GM18502 (cell line): ENCODE data around the gene SMIM15.
"Not testable (repeated sequence)": the region's sequence is repeated elsewhere in the genome, so short reads cannot be mapped to it uniquely, and the experiment has no call there.

Source experiments
- ATAC-seq: cut with Tn5 transposase; IDR thresholded peaks from one replicate; pipeline ENCODE4 v1.9.1; 2021; ENCODE audit warnings: mild to moderate bottlenecking; ENCODE audit not compliant: unreplicated experiment, poor library complexity

SMIM15 gene, protein sequence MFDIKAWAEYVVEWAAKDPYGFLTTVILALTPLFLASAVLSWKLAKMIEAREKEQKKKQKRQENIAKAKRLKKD

DNA sequence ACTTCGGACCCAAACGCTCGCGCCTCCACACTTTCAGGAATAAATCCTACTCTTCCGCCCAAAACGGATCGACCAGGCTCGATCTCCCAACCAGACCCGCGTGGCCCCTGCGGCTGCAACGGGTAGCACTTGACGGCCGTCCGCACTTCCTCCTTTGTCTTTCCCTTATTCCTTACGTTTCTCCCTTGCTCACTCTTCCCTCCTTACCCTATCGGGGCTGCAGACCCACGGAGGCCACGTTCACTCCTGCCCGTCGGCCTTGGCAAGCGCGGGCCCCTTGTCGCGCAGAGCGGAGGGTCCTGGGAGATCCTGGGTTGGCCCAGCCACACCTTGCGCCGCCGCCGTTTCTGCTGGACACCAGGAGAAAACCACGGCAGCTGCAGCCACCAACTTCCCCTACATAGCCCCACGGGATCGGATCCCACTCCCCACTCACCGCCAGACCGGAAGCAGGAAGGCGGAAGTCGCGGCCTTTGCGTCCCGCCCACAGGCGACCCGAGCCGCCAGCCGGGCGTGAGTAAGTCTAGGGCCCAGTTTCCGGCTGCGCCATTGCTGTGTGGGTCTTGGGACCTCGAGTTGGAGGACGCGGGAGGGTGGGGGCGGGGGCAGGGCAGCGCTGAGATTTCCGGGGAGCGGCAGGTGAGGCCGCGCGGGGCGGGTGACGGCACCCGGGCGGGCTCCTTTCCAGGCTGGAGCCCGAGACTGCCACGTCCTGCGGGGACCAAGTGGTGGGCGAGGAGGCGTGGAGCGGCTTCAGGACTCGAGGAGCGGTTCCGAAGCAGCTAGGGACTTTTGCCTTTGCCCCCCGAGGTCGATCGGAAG lies at the start of gene SMIM15:
Gene SMIM15 (minus strand): TSS at position 459 of the 822 bp plus-strand sequence. CDS start 2,297 bp downstream, outside the sequence.
- ATAC-seq, result peak; percentile 98

GRCh38 chr5:61207884-61208283 lies 45.6 kb upstream of the SMIM15 start:
- ATAC-seq, result no peak

DNA sequence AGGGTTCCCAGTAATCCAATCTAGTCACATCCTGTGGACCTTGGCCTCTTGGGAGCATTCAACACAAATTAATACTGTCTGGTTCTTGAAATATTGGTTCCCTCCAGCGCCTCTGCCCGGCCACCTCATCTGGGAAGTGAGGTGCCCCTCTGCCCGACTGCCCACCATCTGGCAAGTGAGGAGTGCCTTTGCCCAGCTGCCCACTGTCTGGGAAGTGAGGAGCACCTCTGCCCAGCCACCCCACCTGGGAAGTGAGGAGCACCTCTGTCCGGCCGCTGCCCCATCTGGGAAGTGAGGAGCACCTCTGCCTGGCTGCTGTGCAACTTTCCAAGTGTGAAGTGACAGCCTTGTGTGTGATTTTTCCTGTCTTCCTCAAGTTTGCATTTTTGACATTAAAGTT lies 42.7 kb upstream of the SMIM15 start:
- no peak for ATAC-seq

- ATAC-seq, result no peak
Observed at GRCh38 chr5:61202213-61202612, 39.9 kb upstream of the SMIM15 start.

- ATAC-seq, result peak; percentile 79
Observed at GRCh38 chr5:61200582-61201155, 38.4 kb upstream of the SMIM15 start.

GRCh38 chr5:61198606-61199005 lies 36.3 kb upstream of the SMIM15 start:
- ATAC-seq, result no peak

GRCh38 chr5:61187826-61188225 lies 25.6 kb upstream of the SMIM15 start:
- not testable (repeated sequence) for ATAC-seq

- not testable (repeated sequence) for ATAC-seq
Observed at GRCh38 chr5:61187352-61187751, 25.1 kb upstream of the SMIM15 start.

DNA sequence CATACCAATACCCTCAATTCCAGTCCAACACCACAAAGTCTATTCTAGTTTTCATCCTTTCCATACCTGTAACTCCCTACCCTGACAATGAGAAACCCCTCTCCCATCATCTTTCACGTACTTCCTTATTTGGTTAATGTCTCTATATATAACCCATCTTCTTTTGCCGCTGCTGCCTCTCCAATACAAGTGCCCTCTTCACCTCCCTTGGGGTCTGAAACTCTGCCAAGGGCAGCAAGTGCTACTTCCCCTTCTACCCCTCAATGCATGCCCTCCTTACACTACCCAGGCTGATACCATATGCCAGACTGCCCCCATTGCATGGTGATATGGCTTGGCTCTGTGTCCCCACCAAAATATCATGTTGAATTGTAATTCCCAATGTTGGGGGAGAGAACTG lies 24.4 kb upstream of the SMIM15 start:
- ATAC-seq, result no peak

GRCh38 chr5:61184708-61185107 lies 22.4 kb upstream of the SMIM15 start:
- ATAC-seq, result no peak

DNA sequence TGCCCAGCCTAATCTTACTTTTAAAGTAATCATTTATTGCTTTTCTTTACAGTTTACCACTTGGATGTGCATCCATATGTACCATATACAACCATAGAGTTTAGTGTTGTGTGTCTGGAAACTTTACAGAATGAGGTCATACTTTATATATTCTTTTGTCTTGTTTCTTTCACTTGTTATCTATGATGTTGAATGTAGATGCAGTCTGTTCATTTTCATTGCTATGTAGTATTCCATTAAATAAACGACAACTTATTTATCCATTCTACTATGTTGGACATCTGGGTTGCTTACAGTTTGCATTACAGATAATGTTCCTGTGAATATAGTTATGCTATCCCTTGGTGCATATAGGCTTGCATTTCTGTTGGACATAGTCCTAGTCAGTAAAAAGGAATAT lies 21.3 kb upstream of the SMIM15 start:
- ATAC-seq, result no peak

GRCh38 chr5:61182449-61182848 lies 20.2 kb upstream of the SMIM15 start:
- ATAC-seq, result no peak

- no peak for ATAC-seq
Observed at GRCh38 chr5:61180886-61181285, 18.6 kb upstream of the SMIM15 start.

DNA sequence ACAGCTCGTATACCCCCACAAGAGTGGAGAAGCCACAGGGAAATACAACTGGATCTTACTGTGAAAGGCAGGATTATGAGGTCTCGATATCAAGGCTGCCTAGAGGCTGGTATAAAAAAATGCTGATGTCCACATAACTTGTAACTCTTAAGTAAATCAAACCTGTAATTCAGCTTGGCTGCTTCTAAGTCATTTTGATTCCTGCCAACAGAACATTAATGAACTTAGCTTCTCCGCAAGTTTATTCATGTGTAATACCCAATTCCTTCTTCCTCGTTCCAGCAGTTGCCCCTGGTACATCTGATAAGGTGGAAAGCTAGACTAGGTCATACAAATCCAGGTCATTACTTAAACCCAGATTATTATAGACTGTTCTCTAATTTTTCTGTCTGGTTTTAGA lies 16.4 kb upstream of the SMIM15 start:
- ATAC-seq, result no peak

- ATAC-seq, result peak; percentile 90
Observed at GRCh38 chr5:61177716-61178115, 15.4 kb upstream of the SMIM15 start.

- no peak for ATAC-seq
Observed at GRCh38 chr5:61177070-61177469, 14.8 kb upstream of the SMIM15 start.

- ATAC-seq, result no peak
Observed at GRCh38 chr5:61176631-61177030, 14.4 kb upstream of the SMIM15 start.

DNA sequence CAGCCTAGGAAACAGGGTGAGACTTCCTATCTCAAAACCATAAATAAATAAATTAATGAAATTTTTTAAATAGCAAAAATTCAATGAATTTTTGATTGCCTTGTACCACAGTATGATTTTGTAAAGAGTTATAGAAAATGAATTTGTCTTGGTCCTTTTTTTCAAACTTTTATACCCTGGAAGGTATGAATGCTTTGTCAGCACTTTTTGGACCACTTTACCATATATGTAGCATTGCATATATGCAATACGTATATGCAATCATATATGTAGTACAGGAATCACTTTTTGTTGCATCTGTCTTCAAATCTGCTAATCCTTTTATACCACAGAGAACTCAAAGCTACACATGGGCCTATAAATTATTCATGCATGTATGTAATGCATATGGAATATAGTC lies 9.2 kb upstream of the SMIM15 start:
- no peak for ATAC-seq

- no peak for ATAC-seq
Observed at GRCh38 chr5:61168951-61169350, 6.7 kb upstream of the SMIM15 start.

- ATAC-seq, result no peak
Observed at GRCh38 chr5:61167382-61167781, 5.1 kb upstream of the SMIM15 start.

DNA sequence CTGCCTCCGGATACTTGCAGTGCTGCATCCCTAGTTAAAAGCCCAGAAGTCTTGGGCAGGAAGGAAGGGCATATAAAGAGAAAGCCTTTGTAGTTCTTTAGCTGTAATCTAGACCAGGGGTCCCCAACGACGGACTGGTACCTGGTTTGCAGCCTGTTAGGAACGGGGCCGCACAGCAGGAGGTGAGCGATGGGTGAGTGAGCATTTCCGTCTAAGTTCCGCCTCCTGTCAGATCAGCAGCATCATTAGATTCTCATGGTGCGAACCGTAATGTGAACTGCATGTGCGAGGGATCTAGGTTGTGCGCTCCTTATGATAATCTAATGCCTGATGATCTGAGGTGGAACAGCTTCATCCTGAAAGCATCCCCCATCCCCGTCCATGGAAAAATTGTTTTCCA lies 1.6 kb upstream of the SMIM15 start:
- no peak for ATAC-seq
